Mucosa of descending colon (tissue), 3 donors: ENCODE results near the gene FHIT. TPM values are rescaled to one million over a fixed set of nuclear protein-coding genes. Genes with fewer than 3 reads are reported as not detected.

Experiments used
- ATAC-seq: fragments of 200-7000 bp; cut with Tn5 transposase; one replicate; pipeline ENCODE4 v1.9.1; 2020; ENCODE audit warnings: mild to moderate bottlenecking, moderate library complexity
- DNase-seq, 3 donors: peaks; one replicate each; pipeline ENCODE4 v3.0.0-alpha.2; 2020
- H3K36me3 ChIP-seq: fragments of 200-600 bp; one replicate; pipeline ENCODE4 v1.8.0; 2021; ENCODE audit warnings: low read depth, mild to moderate bottlenecking
- H3K4me1 ChIP-seq: fragments of 200-600 bp; one replicate; pipeline ENCODE4 v1.8.0; 2021; ENCODE audit warnings: low read depth, mild to moderate bottlenecking
- H3K4me3 ChIP-seq: fragments of 200-600 bp; one replicate; pipeline ENCODE4 v1.8.0; 2021; ENCODE audit warnings: mild to moderate bottlenecking
- H3K9me3 ChIP-seq: fragments of 200-600 bp; one replicate; pipeline ENCODE4 v1.8.0; 2021; ENCODE audit warnings: mild to moderate bottlenecking
- intact Hi-C, 2 donors: fragments of 100-400 bp; cut with DNase I in 1 of 2; cut with micrococcal nuclease in 1 of 2; formaldehyde crosslinking; loops; one replicate each; pipeline versions ENCODE4 v1.11.0 to v1.11.1; 2022; cut with DNase I, micrococcal nuclease
- total RNA-seq, 3 donors: library from RNA; stranded (reverse); fragmentation: NEBNext Ultra II Directional in 2 of 3; extraction: Animal tissue kit (Norgen Biotek cat#: 25700) in 2 of 3; gene quantifications; one replicate each; pipeline versions ENCODE4 v1.2.1 to v1.2.4, GENCODE V29; 2021 to 2023
- TF ChIP-seq, protein P1 (sequence below): fragments of 200-600 bp; IDR thresholded peaks from one replicate; pipeline ENCODE4 v1.8.0; 2022; ENCODE audit warnings: antibody characterized with exemption, mild to moderate bottlenecking
- donor health status: DM: no; HTN: no; CAD: no; lungs with moderate emphysema.
- donor health status: DM: no; HTN: no; CAD: no.
- donor health status: DM: no; HTN: yes; CAD: no.

Gene FHIT
- total RNA-seq, 3 donors from 2014 or later: 8.9 to 20.7 (median 18.6) TPM

DNA sequence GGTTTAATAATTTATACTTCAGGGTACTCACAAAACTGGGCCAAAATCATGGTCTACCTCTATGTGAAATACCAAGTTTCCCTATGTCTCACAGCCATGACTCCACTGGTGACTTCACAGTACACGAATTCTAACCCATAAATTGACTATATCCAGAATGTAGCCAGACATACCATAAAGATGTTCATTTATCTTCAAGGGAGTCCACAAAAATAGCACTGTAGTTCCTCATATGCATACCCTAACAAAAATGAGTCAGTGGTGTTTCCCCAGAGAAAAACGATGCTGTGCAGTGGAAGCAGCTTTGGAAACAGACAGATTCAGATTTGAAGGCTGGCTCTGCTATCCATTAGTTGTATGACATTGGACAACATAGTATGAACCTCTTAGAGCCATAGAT is 438.8 kb downstream of the FHIT start:
- Histone ChIP-seq H3K4me3 (no peak overlapping the region), H3K9me3 (peaks cover 6% of the 10 kb centered on the region), H3K36me3 (no peaks in the 10 kb centered on the region), H3K4me1 (no peaks in the 10 kb centered on the region)
- ATAC-seq: no peak
- no peak for DNase-seq
- intact Hi-C loops: no loop called here
- TF ChIP-seq, protein P1, sequence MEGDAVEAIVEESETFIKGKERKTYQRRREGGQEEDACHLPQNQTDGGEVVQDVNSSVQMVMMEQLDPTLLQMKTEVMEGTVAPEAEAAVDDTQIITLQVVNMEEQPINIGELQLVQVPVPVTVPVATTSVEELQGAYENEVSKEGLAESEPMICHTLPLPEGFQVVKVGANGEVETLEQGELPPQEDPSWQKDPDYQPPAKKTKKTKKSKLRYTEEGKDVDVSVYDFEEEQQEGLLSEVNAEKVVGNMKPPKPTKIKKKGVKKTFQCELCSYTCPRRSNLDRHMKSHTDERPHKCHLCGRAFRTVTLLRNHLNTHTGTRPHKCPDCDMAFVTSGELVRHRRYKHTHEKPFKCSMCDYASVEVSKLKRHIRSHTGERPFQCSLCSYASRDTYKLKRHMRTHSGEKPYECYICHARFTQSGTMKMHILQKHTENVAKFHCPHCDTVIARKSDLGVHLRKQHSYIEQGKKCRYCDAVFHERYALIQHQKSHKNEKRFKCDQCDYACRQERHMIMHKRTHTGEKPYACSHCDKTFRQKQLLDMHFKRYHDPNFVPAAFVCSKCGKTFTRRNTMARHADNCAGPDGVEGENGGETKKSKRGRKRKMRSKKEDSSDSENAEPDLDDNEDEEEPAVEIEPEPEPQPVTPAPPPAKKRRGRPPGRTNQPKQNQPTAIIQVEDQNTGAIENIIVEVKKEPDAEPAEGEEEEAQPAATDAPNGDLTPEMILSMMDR: no peak

DNA sequence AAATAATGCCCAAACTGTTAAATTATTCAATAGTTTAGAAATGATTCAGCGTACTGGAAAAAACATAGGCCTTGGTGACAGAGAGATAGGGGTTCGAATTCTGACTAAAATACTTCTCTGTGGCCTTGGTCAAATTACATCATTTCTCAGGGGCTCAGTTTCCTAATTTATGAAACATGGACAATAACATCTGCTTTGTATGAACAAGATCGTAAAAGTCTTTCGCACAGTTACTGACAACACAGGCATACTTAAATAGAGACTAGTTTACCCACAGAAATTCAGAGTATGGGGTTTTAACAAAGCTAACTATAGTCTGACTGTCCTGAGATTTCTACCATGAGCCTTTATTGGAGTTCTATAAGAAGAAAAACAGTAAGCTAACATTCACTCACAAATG is 440.4 kb downstream of the FHIT start:
- intact Hi-C loops: no loop called here
- TF ChIP-seq, protein P1: no peak
- DNase-seq (no peak), ATAC-seq (no peak)
- no peaks in the 10 kb centered on the region for H3K36me3 ChIP-seq
- no peak overlapping the region for H3K4me3 ChIP-seq
- H3K9me3 ChIP-seq: no peaks in the 10 kb centered on the region
- H3K4me1 ChIP-seq: no peaks in the 10 kb centered on the region

DNA sequence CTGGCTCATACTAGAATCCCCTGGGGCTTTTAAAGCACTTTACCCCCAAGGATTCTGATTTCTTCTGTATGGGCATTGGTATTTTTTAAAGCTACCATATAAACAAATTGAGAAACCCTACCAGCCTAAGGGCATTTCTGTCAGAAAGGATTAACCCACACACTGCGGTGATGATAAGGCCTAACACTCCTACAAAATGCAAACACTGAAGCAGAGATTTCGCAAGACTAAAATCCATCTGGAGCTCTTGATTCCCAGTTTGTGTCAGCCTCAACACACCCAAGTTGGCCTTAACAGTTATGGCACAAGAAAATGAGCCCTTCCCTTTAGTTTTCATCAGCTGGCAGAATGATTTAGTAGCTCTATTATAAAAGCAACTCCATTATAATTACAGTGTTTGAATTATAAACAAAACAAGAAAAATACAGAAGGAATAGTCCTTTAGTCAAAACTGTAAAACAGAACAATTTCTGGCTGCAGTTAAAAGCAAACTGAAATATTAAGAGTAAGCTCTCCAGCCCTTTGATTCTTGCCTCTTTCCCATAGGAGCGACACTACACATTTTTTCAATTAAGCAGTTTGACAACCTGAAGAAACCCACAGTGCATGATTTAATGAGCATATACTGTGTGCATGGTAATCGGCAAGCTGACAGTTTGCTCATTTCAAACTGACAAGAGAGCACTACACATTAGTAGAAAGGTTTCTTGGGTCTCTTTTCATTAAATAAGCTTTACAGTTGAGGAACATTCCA is 441.2 kb downstream of the FHIT start:
- H3K36me3 ChIP-seq: no peaks in the 10 kb centered on the region
- no peaks in the 10 kb centered on the region for H3K9me3 ChIP-seq
- H3K4me3 ChIP-seq: no peak overlapping the region
- DNase-seq (no peak), ATAC-seq (no peak)
- TF ChIP-seq, protein P1: no peak
- H3K4me1 ChIP-seq: no peaks in the 10 kb centered on the region
- intact Hi-C loops: no loop called here

DNA sequence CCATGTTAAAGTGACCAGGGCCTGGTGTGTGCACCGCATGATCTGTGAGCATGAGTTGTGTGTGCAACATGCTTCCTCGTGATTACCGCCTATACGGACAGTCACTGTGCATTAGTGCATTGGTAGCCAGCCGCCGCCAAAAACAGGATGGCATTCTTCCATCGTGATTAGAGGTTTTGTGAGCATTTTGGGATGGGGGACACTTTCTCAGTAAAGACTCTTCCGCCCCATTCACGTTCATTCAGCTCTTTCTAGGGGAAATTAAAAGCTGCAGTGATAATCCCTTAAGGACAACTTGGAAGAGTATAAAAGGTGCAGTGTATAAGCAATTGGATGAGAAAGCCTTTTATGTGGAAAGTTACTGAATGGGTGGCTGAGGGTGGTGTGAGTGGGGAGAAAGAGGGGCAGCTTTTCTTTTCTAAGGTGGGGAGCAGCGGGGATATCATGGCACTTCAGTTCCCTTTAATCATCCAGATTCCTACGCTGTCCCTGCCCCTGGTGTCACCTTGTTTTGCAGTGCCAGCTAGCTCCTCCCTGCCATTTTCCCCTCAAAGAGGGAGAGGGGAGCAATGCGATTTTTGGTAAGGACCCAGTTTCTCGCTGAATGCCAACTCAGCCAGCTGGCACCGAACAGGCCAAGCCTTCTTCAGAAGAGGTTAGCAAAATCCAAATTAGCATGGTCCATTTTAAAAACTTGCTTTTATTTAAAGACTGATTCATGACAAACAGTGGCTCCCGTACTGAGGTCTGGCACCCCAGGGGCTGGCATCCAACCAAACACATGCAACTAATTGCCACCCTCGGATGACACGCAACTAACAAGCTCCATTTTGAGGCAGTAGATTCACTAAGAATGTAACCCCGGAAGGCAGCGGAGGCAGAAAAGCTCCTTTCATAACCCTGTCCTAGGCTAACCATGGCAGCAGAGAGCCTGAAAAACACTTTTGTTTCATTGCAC is 447.8 kb downstream of the FHIT start:
- TF ChIP-seq, protein P1: no peak
- no peak for DNase-seq
- Histone ChIP-seq H3K4me1 (no peaks in the 10 kb centered on the region), H3K4me3 (no peak overlapping the region), H3K36me3 (no peaks in the 10 kb centered on the region), H3K9me3 (no peaks in the 10 kb centered on the region)
- intact Hi-C loops: no loop called here
- no peak for ATAC-seq

DNA sequence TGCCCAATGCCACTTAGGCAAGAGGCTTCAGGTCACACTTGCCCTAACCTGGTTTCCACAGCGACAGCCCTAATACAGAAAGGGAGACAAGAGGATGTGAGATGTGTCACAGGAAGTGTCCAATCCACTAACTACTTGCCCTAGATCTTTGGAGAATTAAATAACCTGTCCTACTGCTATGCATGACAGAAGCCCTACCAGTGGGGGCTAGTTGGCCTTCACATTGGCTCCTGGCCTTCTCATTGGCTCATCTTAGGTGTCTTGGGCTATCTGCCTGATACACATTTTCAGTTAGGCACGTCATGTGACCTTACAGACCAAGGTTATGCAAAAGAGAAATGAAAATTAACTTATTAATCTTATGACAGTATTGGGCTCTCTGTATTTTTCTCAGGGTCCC is 449.9 kb downstream of the FHIT start:
- TF ChIP-seq, protein P1: no peak
- no peak for ATAC-seq
- H3K9me3 ChIP-seq: no peaks in the 10 kb centered on the region

More for the DNA sequence above, 449.9 kb downstream of the FHIT start:
- DNase-seq: no peak
- H3K4me3 ChIP-seq: no peak overlapping the region
- no peaks in the 10 kb centered on the region for H3K4me1 ChIP-seq
- H3K36me3 ChIP-seq: no peaks in the 10 kb centered on the region
- intact Hi-C loops: no loop called here
